Type B pancreatic cell (in vitro differentiated cells): ENCODE measurements around the gene PASD1. TPM values are rescaled to one million over a fixed set of nuclear protein-coding genes. Genes with fewer than 3 reads are reported as not detected.

Experiments used
- DNase-seq: peaks from one replicate; pipeline ENCODE4 v3.0.0; 2021; ENCODE audit warnings: mixed read lengths; ENCODE audit not compliant: unreplicated experiment; ENCODE audit errors: extremely low spot score
- H3K27ac Mint-ChIP-seq: 2 replicates; pipeline ENCODE4 v1.8.0; 2021; ENCODE audit warnings: mild to moderate bottlenecking, mixed read lengths
- H3K27me3 Mint-ChIP-seq: 2 replicates; pipeline ENCODE4 v1.8.0; 2021; ENCODE audit warnings: mixed read lengths
- H3K36me3 Mint-ChIP-seq: 2 replicates; pipeline ENCODE4 v1.8.0; 2021; ENCODE audit warnings: mixed read lengths
- H3K4me1 Mint-ChIP-seq: one replicate; pipeline ENCODE4 v1.8.0; 2021; ENCODE audit warnings: mixed read lengths; ENCODE audit not compliant: unreplicated experiment
- H3K4me3 Mint-ChIP-seq: 2 replicates; pipeline ENCODE4 v1.8.0; 2021; ENCODE audit warnings: mild to moderate bottlenecking, mixed read lengths
- H3K9me3 Mint-ChIP-seq: 2 replicates; pipeline ENCODE4 v1.8.0; 2021; ENCODE audit warnings: mixed read lengths
- total RNA-seq: library from RNA; stranded (reverse); gene quantifications from 2 replicates; pipeline ENCODE4 v1.2.1, GENCODE V29; 2021; ENCODE audit warnings: low replicate concordance
- TF ChIP-seq, protein P1 (sequence below): fragments of 200-600 bp; sonication (generic); conservative IDR thresholded peaks from 2 replicates; pipeline ENCODE4 v1.5.0; 2021; ENCODE audit warnings: antibody characterized with exemption, mild to moderate bottlenecking

PASD1 gene
- total RNA-seq, 1 donor from 2014 or later: not detected

DNA sequence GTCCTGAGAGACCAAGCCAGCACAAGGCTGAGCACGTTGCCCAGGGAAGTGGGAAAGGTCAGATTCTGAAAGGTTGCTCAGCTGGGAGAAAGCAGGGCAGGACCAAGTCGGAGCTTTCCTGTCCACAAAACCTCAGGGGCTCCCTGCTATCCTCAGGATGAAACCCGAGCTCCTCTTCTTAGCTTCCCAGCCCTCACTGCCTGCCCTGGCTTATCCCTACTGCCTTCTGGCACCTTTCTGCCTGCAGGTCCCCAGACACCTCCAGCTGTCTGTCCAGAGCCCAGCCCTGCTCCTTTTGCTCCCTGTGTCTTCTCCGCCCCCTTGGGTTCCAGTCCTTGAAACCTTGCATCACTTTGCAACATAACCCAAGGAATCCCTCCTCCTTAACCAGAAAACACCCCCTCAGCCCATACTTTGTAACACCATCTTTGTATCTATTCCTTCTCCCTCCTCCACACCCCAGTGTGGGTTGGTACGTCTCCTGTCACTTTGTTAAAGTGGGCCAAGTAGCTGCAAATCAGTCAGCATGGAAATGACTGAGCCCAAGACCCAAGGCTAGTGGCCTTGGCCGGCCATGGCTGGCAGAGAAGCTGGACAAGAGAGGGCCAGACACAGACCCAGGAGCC, 111.8 kb downstream of the PASD1 start:
- TF ChIP-seq, protein P1, sequence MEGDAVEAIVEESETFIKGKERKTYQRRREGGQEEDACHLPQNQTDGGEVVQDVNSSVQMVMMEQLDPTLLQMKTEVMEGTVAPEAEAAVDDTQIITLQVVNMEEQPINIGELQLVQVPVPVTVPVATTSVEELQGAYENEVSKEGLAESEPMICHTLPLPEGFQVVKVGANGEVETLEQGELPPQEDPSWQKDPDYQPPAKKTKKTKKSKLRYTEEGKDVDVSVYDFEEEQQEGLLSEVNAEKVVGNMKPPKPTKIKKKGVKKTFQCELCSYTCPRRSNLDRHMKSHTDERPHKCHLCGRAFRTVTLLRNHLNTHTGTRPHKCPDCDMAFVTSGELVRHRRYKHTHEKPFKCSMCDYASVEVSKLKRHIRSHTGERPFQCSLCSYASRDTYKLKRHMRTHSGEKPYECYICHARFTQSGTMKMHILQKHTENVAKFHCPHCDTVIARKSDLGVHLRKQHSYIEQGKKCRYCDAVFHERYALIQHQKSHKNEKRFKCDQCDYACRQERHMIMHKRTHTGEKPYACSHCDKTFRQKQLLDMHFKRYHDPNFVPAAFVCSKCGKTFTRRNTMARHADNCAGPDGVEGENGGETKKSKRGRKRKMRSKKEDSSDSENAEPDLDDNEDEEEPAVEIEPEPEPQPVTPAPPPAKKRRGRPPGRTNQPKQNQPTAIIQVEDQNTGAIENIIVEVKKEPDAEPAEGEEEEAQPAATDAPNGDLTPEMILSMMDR: no peak
- H3K36me3 Mint-ChIP-seq: no peaks in the 10 kb centered on the region
- H3K27ac Mint-ChIP-seq: no peak overlapping the region
- peaks cover 5% of the 10 kb centered on the region for H3K9me3 Mint-ChIP-seq
- no peaks in the 10 kb centered on the region for H3K4me1 Mint-ChIP-seq
- peaks cover 4% of the 10 kb centered on the region for H3K27me3 Mint-ChIP-seq
- H3K4me3 Mint-ChIP-seq: no peak overlapping the region
- no peak for DNase-seq

DNA sequence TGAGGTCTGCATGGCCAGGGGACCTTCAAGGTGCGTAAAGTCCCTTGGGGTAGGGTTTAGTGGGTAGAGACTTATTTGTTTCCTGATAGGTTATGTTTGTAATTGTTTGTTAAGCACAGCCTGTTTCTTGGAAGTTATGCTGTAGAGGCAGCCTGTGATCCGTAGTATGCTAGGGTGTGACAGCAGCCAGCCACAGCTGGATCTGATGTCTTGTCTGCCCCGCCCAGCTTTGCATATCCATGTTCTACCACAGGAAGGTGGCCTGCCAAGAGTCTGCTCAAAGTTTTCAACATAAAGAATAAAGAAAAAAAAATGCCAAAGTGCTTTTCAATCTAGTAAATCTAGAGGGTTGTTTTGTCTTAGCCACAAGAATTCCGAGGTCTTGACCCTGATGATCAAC, 112.7 kb downstream of the PASD1 start:
- TF ChIP-seq, protein P1: no peak
- DNase-seq: no peak
- no peaks in the 10 kb centered on the region for H3K36me3 Mint-ChIP-seq
- H3K27ac Mint-ChIP-seq: no peak overlapping the region
- H3K4me3 Mint-ChIP-seq: no peak overlapping the region
- H3K4me1 Mint-ChIP-seq: no peaks in the 10 kb centered on the region
- H3K27me3 Mint-ChIP-seq: peaks cover 7% of the 10 kb centered on the region
- H3K9me3 Mint-ChIP-seq: peaks cover 5% of the 10 kb centered on the region

DNA sequence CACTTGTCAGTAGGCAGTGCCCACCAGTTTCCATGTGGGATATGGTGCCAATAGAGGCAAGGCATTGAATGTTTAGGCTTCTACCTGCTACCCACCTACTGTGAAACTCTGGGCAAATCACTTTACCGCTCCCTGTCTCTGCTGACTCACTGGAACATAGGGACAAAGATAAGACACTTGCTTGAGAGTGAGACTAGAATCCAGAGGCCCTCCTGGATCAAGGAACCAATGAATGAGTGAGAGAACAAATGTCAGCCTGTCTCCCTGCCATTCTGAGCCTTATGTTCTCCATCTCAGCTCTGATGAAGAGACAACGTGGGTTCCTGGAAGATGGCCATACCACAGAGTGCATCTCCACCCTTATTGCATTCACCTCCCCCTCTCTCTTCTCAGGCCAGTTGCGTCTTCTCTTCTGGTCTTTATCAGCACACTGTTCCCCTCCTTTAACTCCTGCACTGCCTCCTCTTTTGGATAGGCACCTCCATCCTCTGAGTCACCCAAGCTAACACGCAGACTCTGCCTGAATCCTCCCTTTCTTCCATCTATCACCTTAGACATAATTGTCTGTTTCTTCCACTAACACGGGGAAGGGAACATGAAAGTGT, 116.4 kb downstream of the PASD1 start:
- Mint-ChIP-seq H3K9me3 (no peaks in the 10 kb centered on the region), H3K4me3 (no peak overlapping the region), H3K27me3 (peaks cover 14% of the 10 kb centered on the region), H3K4me1 (no peaks in the 10 kb centered on the region), H3K27ac (no peak overlapping the region), H3K36me3 (no peaks in the 10 kb centered on the region)
- TF ChIP-seq, protein P1: no peak
- DNase-seq: no peak

DNA sequence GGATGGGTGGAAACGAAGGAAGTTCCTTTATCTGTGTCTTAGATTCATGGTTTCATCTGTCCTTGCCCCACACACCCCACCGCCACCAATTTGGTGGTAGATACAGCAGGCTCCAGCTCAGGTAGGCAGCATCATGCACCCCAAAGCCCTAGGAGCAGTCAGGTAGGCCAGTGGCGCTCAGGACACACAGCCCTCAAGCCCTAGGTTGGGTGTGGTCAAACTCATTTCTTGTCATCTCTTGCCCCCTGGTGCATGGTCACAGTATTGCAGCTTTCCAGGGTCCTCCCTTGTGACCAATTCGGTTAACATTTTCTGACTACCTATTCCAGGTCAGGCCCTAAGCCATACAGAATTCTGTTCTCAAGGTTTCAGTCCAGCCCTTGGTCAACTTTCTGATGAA, 117.3 kb downstream of the PASD1 start:
- peaks cover 15% of the 10 kb centered on the region for H3K27me3 Mint-ChIP-seq
- no peak overlapping the region for H3K4me3 Mint-ChIP-seq
- H3K27ac Mint-ChIP-seq: no peak overlapping the region
- no peaks in the 10 kb centered on the region for H3K9me3 Mint-ChIP-seq
- H3K4me1 Mint-ChIP-seq: no peaks in the 10 kb centered on the region
- H3K36me3 Mint-ChIP-seq: no peaks in the 10 kb centered on the region
- TF ChIP-seq, protein P1: peak; percentile 79
- DNase-seq: no peak

DNA sequence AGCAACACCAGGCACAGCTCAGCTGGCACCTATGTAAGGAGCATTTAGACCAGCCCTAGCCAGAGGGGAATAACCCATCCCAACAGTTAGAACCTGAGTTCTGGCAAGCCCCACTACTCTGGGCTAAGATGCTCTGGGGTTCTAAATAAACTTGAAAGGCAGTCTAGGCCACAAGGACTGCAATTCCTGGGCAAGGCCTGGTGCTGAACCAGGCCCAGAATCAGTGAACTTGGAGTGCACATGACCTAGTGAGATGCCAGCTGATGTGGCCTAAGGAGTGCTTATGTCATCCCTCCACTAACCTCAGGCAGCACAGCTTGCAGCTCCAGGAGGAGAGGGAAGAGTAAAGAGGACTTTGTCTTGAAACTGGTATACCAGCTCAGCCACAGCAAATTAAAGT, 124.2 kb downstream of the PASD1 start:
- H3K9me3 Mint-ChIP-seq: no peaks in the 10 kb centered on the region
- H3K27me3 Mint-ChIP-seq: peaks cover 12% of the 10 kb centered on the region
- H3K36me3 Mint-ChIP-seq: no peaks in the 10 kb centered on the region
- no peaks in the 10 kb centered on the region for H3K4me1 Mint-ChIP-seq
- TF ChIP-seq, protein P1: no peak
- DNase-seq: no peak
- H3K4me3 Mint-ChIP-seq: no peak overlapping the region
- no peak overlapping the region for H3K27ac Mint-ChIP-seq
